HEK293T (cell line): Measurements from ENCODE around the gene RTKN.
A peak's percentile ranks its signal among the peaks of the same experiment; 100 is the strongest.
"Not testable (repeated sequence)": the region's sequence is repeated elsewhere in the genome, so short reads cannot be mapped to it uniquely, and the experiment has no call there.

Experiments
- CTCF ChIA-PET: fragments of 350-600 bp; formaldehyde crosslinking; extraction: SDS; loops from one replicate; lab custom pipeline; 2021; ENCODE audit warnings: antibody characterized with exemption, inconsistent platforms; lab: Yijun Ruan, JAX
- POLR2A ChIA-PET: fragments of 350-600 bp; formaldehyde crosslinking; extraction: SDS; loops from one replicate; lab custom pipeline; 2020; ENCODE audit warnings: antibody characterized with exemption, inconsistent platforms; lab: Yijun Ruan, JAX
- DNase-seq: peaks from one replicate; pipeline ENCODE4 v3.0.0; 2012; ENCODE audit warnings: mixed read lengths; ENCODE audit errors: extremely low spot score
- ARNT ChIP-seq: fragments of 450-650 bp; IDR thresholded peaks from 2 replicates; pipeline ENCODE4 v1.6.1; 2017; ENCODE audit warnings: mild to moderate bottlenecking
- CTBP1 ChIP-seq: fragments of 450-650 bp; IDR thresholded peaks from 2 replicates; pipeline ENCODE4 v1.6.1; 2016; ENCODE audit warnings: borderline replicate concordance
- ELF4 ChIP-seq: fragments of 450-650 bp; IDR thresholded peaks from 2 replicates; pipeline ENCODE4 v1.6.1; 2017; ENCODE audit warnings: antibody characterized with exemption
- FOXA1 ChIP-seq: fragments of 450-650 bp; IDR thresholded peaks from 2 replicates; pipeline ENCODE4 v1.6.1; 2016; ENCODE audit warnings: mild to moderate bottlenecking
- FOXK2 ChIP-seq: fragments of 450-650 bp; IDR thresholded peaks from 2 replicates; pipeline ENCODE4 v1.6.1; 2016; ENCODE audit warnings: mild to moderate bottlenecking
- FOXM1 ChIP-seq: fragments of 450-650 bp; IDR thresholded peaks from 2 replicates; pipeline ENCODE4 v1.6.1; 2017; ENCODE audit warnings: mild to moderate bottlenecking, borderline replicate concordance
- L3MBTL2 ChIP-seq: fragments of 450-650 bp; conservative IDR thresholded peaks from 2 replicates; pipeline ENCODE4 v1.6.1; 2016; ENCODE audit warnings: mild to moderate bottlenecking
- LEF1 ChIP-seq: fragments of 450-650 bp; IDR thresholded peaks from 2 replicates; pipeline ENCODE4 v1.6.1; 2017; ENCODE audit warnings: mild to moderate bottlenecking, borderline replicate concordance
- NFRKB ChIP-seq: fragments of 450-650 bp; IDR thresholded peaks from 2 replicates; pipeline ENCODE4 v1.6.1; 2016; ENCODE audit warnings: mild to moderate bottlenecking, moderate library complexity
- SP1 ChIP-seq: fragments of 450-650 bp; IDR thresholded peaks from 2 replicates; pipeline ENCODE4 v1.6.1; 2017
- SUZ12 ChIP-seq: fragments of 450-650 bp; IDR thresholded peaks from 2 replicates; pipeline ENCODE4 v1.6.1; 2016; ENCODE audit warnings: mild to moderate bottlenecking
- TARDBP ChIP-seq: fragments of 450-650 bp; IDR thresholded peaks from 2 replicates; pipeline ENCODE4 v1.6.1; 2016
- ZNF384 ChIP-seq: fragments of 450-650 bp; IDR thresholded peaks from 2 replicates; pipeline ENCODE4 v1.6.1; 2016
- TF ChIP-seq, protein P1 (sequence below): fragments of 450-650 bp; IDR thresholded peaks from 2 replicates; pipeline ENCODE4 v1.6.1; 2016

The RTKN gene, protein sequence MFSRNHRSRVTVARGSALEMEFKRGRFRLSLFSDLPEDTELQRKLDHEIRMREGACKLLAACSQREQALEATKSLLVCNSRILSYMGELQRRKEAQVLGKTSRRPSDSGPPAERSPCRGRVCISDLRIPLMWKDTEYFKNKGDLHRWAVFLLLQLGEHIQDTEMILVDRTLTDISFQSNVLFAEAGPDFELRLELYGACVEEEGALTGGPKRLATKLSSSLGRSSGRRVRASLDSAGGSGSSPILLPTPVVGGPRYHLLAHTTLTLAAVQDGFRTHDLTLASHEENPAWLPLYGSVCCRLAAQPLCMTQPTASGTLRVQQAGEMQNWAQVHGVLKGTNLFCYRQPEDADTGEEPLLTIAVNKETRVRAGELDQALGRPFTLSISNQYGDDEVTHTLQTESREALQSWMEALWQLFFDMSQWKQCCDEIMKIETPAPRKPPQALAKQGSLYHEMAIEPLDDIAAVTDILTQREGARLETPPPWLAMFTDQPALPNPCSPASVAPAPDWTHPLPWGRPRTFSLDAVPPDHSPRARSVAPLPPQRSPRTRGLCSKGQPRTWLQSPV

DNA sequence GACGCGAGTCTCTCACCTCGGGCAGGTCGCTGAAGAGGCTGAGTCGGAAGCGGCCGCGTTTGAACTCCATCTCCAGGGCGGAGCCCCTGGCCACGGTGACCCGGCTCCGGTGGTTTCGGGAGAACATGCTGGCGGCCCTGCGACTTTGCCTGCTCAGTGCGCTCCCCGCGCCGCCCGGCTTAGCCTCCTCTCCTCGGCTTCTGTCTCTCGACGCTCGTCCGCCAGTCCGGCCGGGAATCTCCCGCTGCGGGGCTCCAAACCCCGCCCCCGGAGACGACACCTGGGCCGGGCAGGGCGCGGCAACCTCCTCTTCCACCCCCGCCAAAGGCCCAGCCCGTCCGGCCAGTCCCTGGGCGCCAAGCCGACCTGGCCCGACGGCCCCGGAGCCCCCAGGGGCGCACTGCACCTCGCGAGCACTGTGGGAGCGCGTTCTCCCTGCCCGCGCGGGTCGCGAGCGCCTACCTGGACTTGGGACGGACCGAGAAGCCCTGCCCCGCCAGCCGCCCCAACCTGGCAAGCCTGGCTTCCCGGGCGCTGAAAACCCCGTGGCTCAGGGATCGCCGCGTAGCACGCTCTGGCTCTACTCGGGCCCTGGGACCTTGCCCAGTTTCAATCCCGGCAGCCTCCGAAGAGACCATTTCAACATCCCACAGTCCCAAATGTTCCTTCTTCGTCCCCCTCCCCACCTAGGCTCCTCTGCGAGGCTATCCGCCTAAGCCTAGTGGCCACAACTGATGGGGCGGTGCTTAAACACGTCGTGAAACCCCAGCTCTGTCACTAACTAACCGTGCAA is at the start of gene RTKN:
TSS of gene RTKN (minus strand) at position 248 of the 793 bp plus-strand sequence. CDS start at position 127, 121 bp downstream.
- no peak for TF ChIP-seq SP1
- peak; percentile 38; the same call in 1 of the 2 replicates for TF ChIP-seq L3MBTL2
- CTCF ChIA-PET: interaction anchor here (0.9 kb wide), 1 partner anchor 90 kb away, joined by 3 read pairs; no protein-coding TSS in a partner anchor
- DNase-seq: peak; percentile 49
- POLR2A ChIA-PET: interaction anchor here (1.8 to 4.0 kb wide), 4 partner anchors 11 to 16 kb away, joined by 5 to 81 read pairs (median 18); partner anchors contain the start of genes INO80B and WBP1

DNA sequence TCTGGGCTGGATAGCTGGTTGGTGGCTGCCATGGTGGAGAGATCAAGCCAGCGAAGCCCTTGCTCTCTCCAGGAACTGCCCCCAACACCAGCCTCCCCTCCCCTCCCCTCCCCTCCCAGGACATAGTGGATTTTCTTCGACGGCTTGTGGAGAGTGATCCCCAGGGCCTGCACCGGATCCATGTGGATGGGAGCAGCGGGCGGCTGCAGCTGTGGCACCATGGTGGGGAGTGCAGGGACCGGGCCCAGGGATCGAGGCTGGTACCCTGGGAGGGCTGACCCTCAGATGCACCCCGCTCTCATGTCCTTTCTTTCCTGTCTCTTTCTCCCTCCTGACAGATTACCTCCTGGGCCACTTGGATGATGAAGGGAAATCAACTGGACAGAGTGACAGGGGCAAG is 48.2 kb upstream of the RTKN start:
- ChIA-PET CTCF (interaction anchor here (0.8 kb wide), 1 partner anchor 107 kb away, joined by 3 read pairs; no protein-coding TSS in a partner anchor), POLR2A (interaction anchor here (1.1 kb wide), 1 partner anchor 17 kb away, joined by 4 read pairs; the partner anchor contains the start of gene PCGF1)
- TF ChIP-seq NFRKB: no peak
- TF ChIP-seq ZNF384: no peak
- no peak for TF ChIP-seq FOXK2
- TF ChIP-seq LEF1: no peak
- no peak for TF ChIP-seq FOXM1
- no peak for TF ChIP-seq ARNT
- no peak for DNase-seq

DNA sequence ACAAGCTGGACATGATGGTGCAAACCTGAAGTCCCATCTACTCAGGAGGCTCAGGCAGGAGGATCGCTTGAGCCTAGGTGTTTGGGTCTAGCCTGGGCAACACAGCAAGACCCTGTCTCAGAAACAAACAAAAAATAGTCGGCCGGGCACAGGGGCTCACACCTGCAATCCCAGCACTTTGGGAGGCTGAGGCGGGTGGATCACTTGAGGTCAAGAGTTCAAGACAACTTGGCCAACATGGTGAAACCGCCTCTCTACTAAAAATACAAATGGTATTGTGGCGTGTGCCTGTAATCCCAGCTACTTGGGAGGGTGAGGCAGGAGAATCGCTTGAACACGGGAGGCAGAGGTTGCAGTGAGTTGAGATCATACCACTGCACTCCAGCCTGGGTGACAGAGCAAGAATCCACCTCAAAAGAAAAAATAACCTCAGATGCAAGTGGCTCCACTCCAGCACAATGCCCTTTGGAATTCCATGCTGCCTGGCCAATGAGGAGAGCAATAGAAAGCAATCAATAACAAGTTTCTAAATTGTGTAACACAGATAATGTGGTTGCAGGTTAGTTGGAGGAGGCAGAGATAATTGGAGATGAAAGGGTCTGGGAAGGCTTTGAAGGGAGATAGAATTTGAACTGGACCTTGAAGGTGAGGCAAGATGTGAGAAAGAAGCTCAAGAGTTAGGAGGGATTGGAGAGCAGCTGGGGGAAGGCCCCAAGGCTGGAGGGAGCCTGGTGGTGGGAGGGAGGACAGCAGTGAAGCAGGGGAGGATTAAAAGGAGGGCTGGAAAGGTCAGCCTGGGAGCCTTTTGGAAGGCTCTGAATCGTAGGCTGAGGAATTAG is 47.1 kb upstream of the RTKN start:
- POLR2A ChIA-PET: interaction anchor here (1.1 kb wide), 1 partner anchor 18 kb away, joined by 4 read pairs; the partner anchor contains the start of gene PCGF1
- CTCF ChIA-PET: no interaction called here
- no peak for TF ChIP-seq FOXK2
- TF ChIP-seq SP1: no peak
- no peak for TF ChIP-seq FOXM1
- no peak for TF ChIP-seq FOXA1
- TF ChIP-seq SUZ12: no peak
- TF ChIP-seq CTBP1: no peak
- no peak for DNase-seq

DNA sequence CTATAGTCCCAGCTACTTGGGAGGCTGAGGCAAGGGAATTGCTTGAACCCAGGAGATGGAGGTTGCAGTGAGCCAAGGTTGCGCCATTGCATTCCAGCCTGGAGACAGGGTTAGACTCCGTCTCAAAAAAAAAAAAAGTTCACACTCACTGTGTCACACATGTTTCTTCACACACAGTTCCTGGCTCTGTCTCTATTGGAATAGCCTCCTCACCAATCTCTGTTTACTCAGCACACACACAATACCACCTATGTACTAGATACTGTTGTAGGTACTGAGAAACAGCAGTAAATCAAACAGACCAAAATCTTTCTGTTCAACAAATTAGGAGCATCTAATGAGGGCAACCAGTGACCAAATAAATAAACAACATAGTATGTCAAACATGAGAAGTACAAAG is 44.4 kb upstream of the RTKN start:
- ChIA-PET POLR2A (no interaction called here), CTCF (no interaction called here)
- TF ChIP-seq, protein P1, sequence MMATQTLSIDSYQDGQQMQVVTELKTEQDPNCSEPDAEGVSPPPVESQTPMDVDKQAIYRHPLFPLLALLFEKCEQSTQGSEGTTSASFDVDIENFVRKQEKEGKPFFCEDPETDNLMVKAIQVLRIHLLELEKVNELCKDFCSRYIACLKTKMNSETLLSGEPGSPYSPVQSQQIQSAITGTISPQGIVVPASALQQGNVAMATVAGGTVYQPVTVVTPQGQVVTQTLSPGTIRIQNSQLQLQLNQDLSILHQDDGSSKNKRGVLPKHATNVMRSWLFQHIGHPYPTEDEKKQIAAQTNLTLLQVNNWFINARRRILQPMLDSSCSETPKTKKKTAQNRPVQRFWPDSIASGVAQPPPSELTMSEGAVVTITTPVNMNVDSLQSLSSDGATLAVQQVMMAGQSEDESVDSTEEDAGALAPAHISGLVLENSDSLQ: no peak
- no peak for TF ChIP-seq NFRKB
- no peak for TF ChIP-seq FOXA1
- no peak for TF ChIP-seq ARNT
- TF ChIP-seq ZNF384: no peak
- TF ChIP-seq FOXM1: no peak
- no peak for TF ChIP-seq TARDBP
- no peak for DNase-seq

DNA sequence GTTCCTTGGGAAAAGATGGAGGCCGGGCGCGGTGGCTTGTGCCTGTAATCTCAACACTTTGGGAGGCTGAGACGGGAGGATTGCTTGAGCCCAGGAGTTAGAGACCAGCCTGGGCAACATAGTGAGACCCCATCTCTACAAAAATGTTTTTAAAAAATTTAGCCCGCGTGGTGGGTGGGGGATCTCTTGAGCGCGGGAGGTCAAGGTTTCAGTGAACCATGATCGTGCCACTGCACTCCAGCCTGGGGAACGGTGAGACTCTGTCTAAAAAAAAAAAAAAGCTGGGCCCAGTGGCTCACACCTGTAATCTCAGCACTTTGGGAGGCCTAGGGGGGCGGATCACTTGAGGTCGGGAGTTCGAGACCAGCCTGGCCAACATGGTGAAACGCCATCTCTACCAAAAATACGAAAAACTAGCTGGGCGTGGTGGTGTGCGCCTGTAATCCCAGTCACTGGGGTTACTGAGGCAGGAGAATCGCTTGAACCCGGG is 42.0 kb upstream of the RTKN start:
- ChIA-PET POLR2A (interaction anchor here (0.8 to 4.1 kb wide), 8 partner anchors 11 to 105 kb away, joined by 5 to 46 read pairs (median 16); partner anchors contain the start of genes AUP1, HTRA2, MRPL53 and PCGF1), CTCF (interaction anchor here (0.9 to 1.2 kb wide), 3 partner anchors 25 to 48 kb away, joined by 3 to 5 read pairs (median 3); partner anchors contain the start of gene WBP1)
- not testable (repeated sequence) for DNase-seq

GRCh38 chr2:74482801-74483674 is 41.3 kb upstream of the RTKN start, which contains the start of the genes CCDC142 and TTC31:
Gene CCDC142 (minus strand): TSS chr2:74482998. CDS start chr2:74482837, 161 bp downstream.
Gene TTC31 (plus strand): TSS chr2:74483081. CDS start chr2:74483096, 15 bp downstream.
- TF ChIP-seq FOXA1: no peak
- peak; percentile 57; the same call in 1 of the 2 replicates for TF ChIP-seq ELF4
- POLR2A ChIA-PET: interaction anchor here (0.6 to 4.1 kb wide), 17 partner anchors 8 to 106 kb away, joined by 3 to 46 read pairs (median 5); partner anchors contain the start of genes AUP1, DQX1, HTRA2 and MRPL53
- peak; percentile 88 for DNase-seq
- CTCF ChIA-PET: interaction anchor here (0.7 to 1.5 kb wide), 9 partner anchors 8 to 392 kb away, joined by 3 to 10 read pairs (median 3); partner anchors contain the start of gene WBP1
